ENCODE results near the gene ST6GALNAC3.

GRCh38 chr1:76124196-76124595, 49.6 kb downstream of the ST6GALNAC3 start:
- TF ChIP-seq CTCF (optimal IDR thresholded peaks at IDR 0.05 in 1 of 3, IDR thresholded peaks at IDR 0.05 in 1 of 3, conservative IDR thresholded peaks at IDR 0.05 in 1 of 3; ENCODE audit: extremely low read depth in 1 of 3, insufficient read depth in 2 of 3, low read length in 3 of 3) = no peak
- TF ChIP-seq EZH2 (IDR thresholded peaks at IDR 0.05; ENCODE audit: low read length) = no peak

All from keratinocyte (primary cell).